NCI-H345 treated with DMSO at 0.1 percent for 48 hours (cell line): ENCODE data around the gene DHX58.

Source experiments
- DNase-seq: peaks from one replicate; lab custom pipeline; 2025; ENCODE audit not compliant: unreplicated experiment; lab: John Stamatoyannopoulos, UW

DHX58 gene

GRCh38 chr17:42087736-42088705, 24.5 kb downstream of the DHX58 start:
- DNase-seq = no peak

- DNase-seq = no peak
These were observed 25.3 kb downstream of the DHX58 start for GRCh38 chr17:42087042-42087701.

- DNase-seq = no peak
These were observed 30.9 kb downstream of the DHX58 start for GRCh38 chr17:42081516-42082129.

GRCh38 chr17:42079541-42079940, 33.0 kb downstream of the DHX58 start:
- DNase-seq = no peak

- no peak for DNase-seq
These were observed 34.0 kb downstream of the DHX58 start for GRCh38 chr17:42078396-42079043.

GRCh38 chr17:42077755-42078154, 34.8 kb downstream of the DHX58 start:
- DNase-seq = no peak

- no peak for DNase-seq
These were observed 35.5 kb downstream of the DHX58 start for GRCh38 chr17:42076797-42077559.

GRCh38 chr17:42075789-42076188, 36.7 kb downstream of the DHX58 start:
- no peak for DNase-seq

GRCh38 chr17:42072323-42073187, 40.0 kb downstream of the DHX58 start:
- DNase-seq = no peak

GRCh38 chr17:42071810-42072209, 40.7 kb downstream of the DHX58 start:
- no peak for DNase-seq

- DNase-seq = no peak
These were observed 43.5 kb downstream of the DHX58 start for GRCh38 chr17:42068979-42069378.

GRCh38 chr17:42067371-42068091, 45.0 kb downstream of the DHX58 start:
- DNase-seq = no peak

- no peak for DNase-seq
These were observed 47.3 kb downstream of the DHX58 start for GRCh38 chr17:42065201-42065600.

- DNase-seq = no peak
These were observed 49.8 kb downstream of the DHX58 start for GRCh38 chr17:42062681-42063080.

- DNase-seq = no peak
These were observed 50.6 kb downstream of the DHX58 start for GRCh38 chr17:42061646-42062487.

- DNase-seq = no peak
These were observed 52.3 kb downstream of the DHX58 start for GRCh38 chr17:42060231-42060630.

- DNase-seq = no peak
These were observed 52.7 kb downstream of the DHX58 start for GRCh38 chr17:42059815-42060214.

- DNase-seq = no peak
These were observed 54.5 kb downstream of the DHX58 start for GRCh38 chr17:42058063-42058462.
